ENCODE measurements around the gene TCERG1L.

The TCERG1L gene

GRCh38 chr10:131078131-131078881, 233.2 kb downstream of the TCERG1L start:
- peaks cover 35% of the 10 kb centered on the region for H3K9me3 ChIP-seq (replicated peaks; ENCODE audit: low read length)

GRCh38 chr10:131077724-131078123, 233.8 kb downstream of the TCERG1L start:
- H3K4me3 ChIP-seq (ENCODE audit: low read length) = no peak overlapping the region
- H3K4me1 ChIP-seq (ENCODE audit: control insufficient read depth, insufficient read depth, low read length) = no peaks in the 10 kb centered on the region
- no peaks in the 10 kb centered on the region for H3K27me3 ChIP-seq (ENCODE audit: control insufficient read depth, insufficient read depth, low read length)
- H3K4me2 ChIP-seq (ENCODE audit: low read length) = no peak overlapping the region
- no peak overlapping the region for H3K9ac ChIP-seq (ENCODE audit: low read depth, low read length)
- no peaks in the 10 kb centered on the region for H3K36me3 ChIP-seq (ENCODE audit: insufficient read depth, low read length)
- H3K9me3 ChIP-seq (replicated peaks; ENCODE audit: low read length) = peaks cover 41% of the 10 kb centered on the region

More at GRCh38 chr10:131078131-131078881, 233.2 kb downstream of the TCERG1L start:
- H3K4me1 ChIP-seq (ENCODE audit: control insufficient read depth, insufficient read depth, low read length) = no peaks in the 10 kb centered on the region
- no peak overlapping the region for H3K4me3 ChIP-seq (ENCODE audit: low read length)
- no peaks in the 10 kb centered on the region for H3K27me3 ChIP-seq (ENCODE audit: control insufficient read depth, insufficient read depth, low read length)
- no peaks in the 10 kb centered on the region for H3K36me3 ChIP-seq (ENCODE audit: insufficient read depth, low read length)
- no peak overlapping the region for H3K9ac ChIP-seq (ENCODE audit: low read depth, low read length)
- H3K4me2 ChIP-seq (ENCODE audit: low read length) = no peak overlapping the region

- no peaks in the 10 kb centered on the region for H3K27me3 ChIP-seq (ENCODE audit: control insufficient read depth, insufficient read depth, low read length)
- H3K9ac ChIP-seq (ENCODE audit: low read depth, low read length) = no peak overlapping the region
- H3K4me3 ChIP-seq (ENCODE audit: low read length) = no peak overlapping the region
- no peak overlapping the region for H3K4me2 ChIP-seq (ENCODE audit: low read length)
- H3K4me1 ChIP-seq (ENCODE audit: control insufficient read depth, insufficient read depth, low read length) = no peaks in the 10 kb centered on the region
- H3K36me3 ChIP-seq (ENCODE audit: insufficient read depth, low read length) = no peaks in the 10 kb centered on the region
- peaks cover 38% of the 10 kb centered on the region for H3K9me3 ChIP-seq (replicated peaks; ENCODE audit: low read length)
These were observed 234.5 kb downstream of the TCERG1L start for GRCh38 chr10:131077031-131077430.

GRCh38 chr10:131076356-131076755, 235.2 kb downstream of the TCERG1L start:
- Histone ChIP-seq H3K27me3 (ENCODE audit: control insufficient read depth, insufficient read depth, low read length) (no peaks in the 10 kb centered on the region), H3K36me3 (ENCODE audit: insufficient read depth, low read length) (no peaks in the 10 kb centered on the region), H3K4me2 (ENCODE audit: low read length) (no peak overlapping the region), H3K4me1 (ENCODE audit: control insufficient read depth, insufficient read depth, low read length) (no peaks in the 10 kb centered on the region), H3K9ac (ENCODE audit: low read depth, low read length) (no peak overlapping the region), H3K4me3 (ENCODE audit: low read length) (no peak overlapping the region), H3K9me3 (replicated peaks; ENCODE audit: low read length) (peaks cover 32% of the 10 kb centered on the region)

- no peaks in the 10 kb centered on the region for H3K4me1 ChIP-seq (ENCODE audit: control insufficient read depth, insufficient read depth, low read length)
- no peak overlapping the region for H3K4me3 ChIP-seq (ENCODE audit: low read length)
- peaks cover 26% of the 10 kb centered on the region for H3K9me3 ChIP-seq (replicated peaks; ENCODE audit: low read length)
- H3K36me3 ChIP-seq (ENCODE audit: insufficient read depth, low read length) = no peaks in the 10 kb centered on the region
- H3K27me3 ChIP-seq (ENCODE audit: control insufficient read depth, insufficient read depth, low read length) = no peaks in the 10 kb centered on the region
- H3K9ac ChIP-seq (ENCODE audit: low read depth, low read length) = no peak overlapping the region
- no peak overlapping the region for H3K4me2 ChIP-seq (ENCODE audit: low read length)
These were observed 236.2 kb downstream of the TCERG1L start for GRCh38 chr10:131075218-131075770.

GRCh38 chr10:131074682-131075081, 236.8 kb downstream of the TCERG1L start:
- Histone ChIP-seq H3K36me3 (ENCODE audit: insufficient read depth, low read length) (no peaks in the 10 kb centered on the region), H3K27me3 (ENCODE audit: control insufficient read depth, insufficient read depth, low read length) (no peaks in the 10 kb centered on the region)

GRCh38 chr10:131073469-131074035, 238.0 kb downstream of the TCERG1L start:
- no peaks in the 10 kb centered on the region for H3K4me1 ChIP-seq (ENCODE audit: control insufficient read depth, insufficient read depth, low read length)
- H3K36me3 ChIP-seq (ENCODE audit: insufficient read depth, low read length) = no peaks in the 10 kb centered on the region
- no peak overlapping the region for H3K9ac ChIP-seq (ENCODE audit: low read depth, low read length)

More at GRCh38 chr10:131074682-131075081, 236.8 kb downstream of the TCERG1L start:
- Histone ChIP-seq H3K9ac (ENCODE audit: low read depth, low read length) (no peak overlapping the region), H3K4me1 (ENCODE audit: control insufficient read depth, insufficient read depth, low read length) (no peaks in the 10 kb centered on the region), H3K4me2 (ENCODE audit: low read length) (no peak overlapping the region), H3K9me3 (replicated peaks; ENCODE audit: low read length) (peaks cover 26% of the 10 kb centered on the region), H3K4me3 (ENCODE audit: low read length) (no peak overlapping the region)

GRCh38 chr10:131072651-131073468, 238.7 kb downstream of the TCERG1L start:
- H3K36me3 ChIP-seq (ENCODE audit: insufficient read depth, low read length) = no peaks in the 10 kb centered on the region
- no peaks in the 10 kb centered on the region for H3K27me3 ChIP-seq (ENCODE audit: control insufficient read depth, insufficient read depth, low read length)
- H3K9ac ChIP-seq (ENCODE audit: low read depth, low read length) = no peak overlapping the region
- H3K4me3 ChIP-seq (ENCODE audit: low read length) = no peak overlapping the region
- H3K4me1 ChIP-seq (ENCODE audit: control insufficient read depth, insufficient read depth, low read length) = no peaks in the 10 kb centered on the region
- H3K9me3 ChIP-seq (replicated peaks; ENCODE audit: low read length) = peaks cover 22% of the 10 kb centered on the region
- H3K4me2 ChIP-seq (ENCODE audit: low read length) = no peak overlapping the region

More at GRCh38 chr10:131073469-131074035, 238.0 kb downstream of the TCERG1L start:
- H3K4me3 ChIP-seq (ENCODE audit: low read length) = no peak overlapping the region
- H3K27me3 ChIP-seq (ENCODE audit: control insufficient read depth, insufficient read depth, low read length) = no peaks in the 10 kb centered on the region
- H3K4me2 ChIP-seq (ENCODE audit: low read length) = no peak overlapping the region
- peaks cover 22% of the 10 kb centered on the region for H3K9me3 ChIP-seq (replicated peaks; ENCODE audit: low read length)

GRCh38 chr10:131071721-131072120, 239.8 kb downstream of the TCERG1L start:
- H3K4me2 ChIP-seq (ENCODE audit: low read length) = no peak overlapping the region
- H3K27me3 ChIP-seq (ENCODE audit: control insufficient read depth, insufficient read depth, low read length) = no peaks in the 10 kb centered on the region
- H3K36me3 ChIP-seq (ENCODE audit: insufficient read depth, low read length) = no peaks in the 10 kb centered on the region
- no peaks in the 10 kb centered on the region for H3K4me1 ChIP-seq (ENCODE audit: control insufficient read depth, insufficient read depth, low read length)
- no peak overlapping the region for H3K9ac ChIP-seq (ENCODE audit: low read depth, low read length)
- H3K9me3 ChIP-seq (replicated peaks; ENCODE audit: low read length) = peaks cover 27% of the 10 kb centered on the region
- H3K4me3 ChIP-seq (ENCODE audit: low read length) = no peak overlapping the region

GRCh38 chr10:131070856-131071255, 240.7 kb downstream of the TCERG1L start:
- no peak overlapping the region for H3K4me3 ChIP-seq (ENCODE audit: low read length)
- no peak overlapping the region for H3K9ac ChIP-seq (ENCODE audit: low read depth, low read length)
- no peaks in the 10 kb centered on the region for H3K27me3 ChIP-seq (ENCODE audit: control insufficient read depth, insufficient read depth, low read length)
- no peaks in the 10 kb centered on the region for H3K4me1 ChIP-seq (ENCODE audit: control insufficient read depth, insufficient read depth, low read length)
- H3K36me3 ChIP-seq (ENCODE audit: insufficient read depth, low read length) = no peaks in the 10 kb centered on the region
- H3K9me3 ChIP-seq (replicated peaks; ENCODE audit: low read length) = peaks cover 22% of the 10 kb centered on the region
- no peak overlapping the region for H3K4me2 ChIP-seq (ENCODE audit: low read length)

GRCh38 chr10:131068760-131069159, 242.8 kb downstream of the TCERG1L start:
- no peak overlapping the region for H3K4me3 ChIP-seq (ENCODE audit: low read length)
- H3K9me3 ChIP-seq (replicated peaks; ENCODE audit: low read length) = peaks cover 18% of the 10 kb centered on the region
- H3K4me1 ChIP-seq (ENCODE audit: control insufficient read depth, insufficient read depth, low read length) = no peaks in the 10 kb centered on the region

More at GRCh38 chr10:131068760-131069159, 242.8 kb downstream of the TCERG1L start:
- H3K9ac ChIP-seq (ENCODE audit: low read depth, low read length) = no peak overlapping the region
- H3K27me3 ChIP-seq (ENCODE audit: control insufficient read depth, insufficient read depth, low read length) = no peaks in the 10 kb centered on the region
- H3K36me3 ChIP-seq (ENCODE audit: insufficient read depth, low read length) = no peaks in the 10 kb centered on the region
- H3K4me2 ChIP-seq (ENCODE audit: low read length) = no peak overlapping the region
